ACHN (cell line): ENCODE measurements around the gene GJA5.
"Not testable (repeated sequence)": the region's sequence is repeated elsewhere in the genome, so short reads cannot be mapped to it uniquely, and the experiment has no call there.

Experiments used
- DNase-seq: peaks from one replicate; pipeline ENCODE4 v3.0.0-alpha.2; 2015
- in situ Hi-C: cut with HindIII; loops from 2 replicates; pipeline ENCODE4 v1.10.0; 2017; ENCODE audit warnings: low sequenced_read_pairs, low pct_ligation_motif_present, low pct_unique_long_range_greater_than_20kb

The GJA5 gene

GRCh38 chr1:147738739-147739476 is 21.5 kb downstream of the GJA5 start:
- in situ Hi-C loops: no loop called here

GRCh38 chr1:147738129-147738528 is 22.3 kb downstream of the GJA5 start:
- DNase-seq: no peak
- in situ Hi-C loops: no loop called here

More at GRCh38 chr1:147738739-147739476, 21.5 kb downstream of the GJA5 start:
- DNase-seq: no peak

- no peak for DNase-seq
- in situ Hi-C loops: no loop called here
Measured at GRCh38 chr1:147736883-147737282, 23.5 kb downstream of the GJA5 start.

- DNase-seq: no peak
Measured at GRCh38 chr1:147735423-147735822, 25.0 kb downstream of the GJA5 start.

GRCh38 chr1:147734291-147734841 is 26.0 kb downstream of the GJA5 start:
- DNase-seq, in situ Hi-C loops: not testable (repeated sequence)

More at GRCh38 chr1:147735423-147735822, 25.0 kb downstream of the GJA5 start:
- in situ Hi-C loops: no loop called here

- in situ Hi-C loops: no loop called here
- no peak for DNase-seq
Measured at GRCh38 chr1:147729315-147729714, 31.1 kb downstream of the GJA5 start.

- DNase-seq: no peak
- in situ Hi-C loops: no loop called here
Measured at GRCh38 chr1:147726168-147726567, 34.2 kb downstream of the GJA5 start.

- no peak for DNase-seq
- in situ Hi-C loops: no loop called here
Measured at GRCh38 chr1:147725685-147726084, 34.7 kb downstream of the GJA5 start.

GRCh38 chr1:147723691-147724323 is 36.6 kb downstream of the GJA5 start:
- DNase-seq: peak; percentile 38

GRCh38 chr1:147722124-147722523 is 38.3 kb downstream of the GJA5 start:
- in situ Hi-C loops: no loop called here
- DNase-seq: no peak

More at GRCh38 chr1:147723691-147724323, 36.6 kb downstream of the GJA5 start:
- in situ Hi-C loops: no loop called here

GRCh38 chr1:147721716-147722115 is 38.7 kb downstream of the GJA5 start:
- in situ Hi-C loops: no loop called here
- DNase-seq: no peak

GRCh38 chr1:147720557-147720956 is 39.8 kb downstream of the GJA5 start:
- DNase-seq: no peak
- in situ Hi-C loops: no loop called here

- no peak for DNase-seq
- in situ Hi-C loops: no loop called here
Measured at GRCh38 chr1:147719711-147720225, 40.6 kb downstream of the GJA5 start.

- in situ Hi-C loops: no loop called here
- no peak for DNase-seq
Measured at GRCh38 chr1:147719029-147719698, 41.2 kb downstream of the GJA5 start.

- no peak for DNase-seq
- in situ Hi-C loops: no loop called here
Measured at GRCh38 chr1:147717706-147718097, 42.7 kb downstream of the GJA5 start.

- in situ Hi-C loops: no loop called here
- no peak for DNase-seq
Measured at GRCh38 chr1:147717051-147717705, 43.2 kb downstream of the GJA5 start.

GRCh38 chr1:147712605-147713004 is 47.8 kb downstream of the GJA5 start:
- in situ Hi-C loops: no loop called here
- no peak for DNase-seq
